Endothelial cell of umbilical vein (primary cell): ENCODE measurements around the gene AEBP1.

ENCODE experiments used
- POLR2AphosphoS5 ChIP-seq: IDR thresholded peaks from 2 replicates; pipeline ENCODE4 v1.6.1; 2012; ENCODE audit warnings: low read depth, mild to moderate bottlenecking, control low read depth, low read length, moderate library complexity; ENCODE audit not compliant: insufficient read depth
- TF ChIP-seq, protein P1 (sequence below), 2 donors: IDR thresholded peaks; 1 replicate in 1 of 2; 2 replicates in 1 of 2; pipeline ENCODE4 v1.5.1; 2011; ENCODE audit warnings: low read length in 2 of 2, mild to moderate bottlenecking in 2 of 2, moderate library complexity in 2 of 2, control low read depth in 1 of 2, inconsistent platforms in 1 of 2, low read depth in 1 of 2; ENCODE audit not compliant: insufficient read depth in 1 of 2; ENCODE audit errors: extremely low read depth in 1 of 2

DNA sequence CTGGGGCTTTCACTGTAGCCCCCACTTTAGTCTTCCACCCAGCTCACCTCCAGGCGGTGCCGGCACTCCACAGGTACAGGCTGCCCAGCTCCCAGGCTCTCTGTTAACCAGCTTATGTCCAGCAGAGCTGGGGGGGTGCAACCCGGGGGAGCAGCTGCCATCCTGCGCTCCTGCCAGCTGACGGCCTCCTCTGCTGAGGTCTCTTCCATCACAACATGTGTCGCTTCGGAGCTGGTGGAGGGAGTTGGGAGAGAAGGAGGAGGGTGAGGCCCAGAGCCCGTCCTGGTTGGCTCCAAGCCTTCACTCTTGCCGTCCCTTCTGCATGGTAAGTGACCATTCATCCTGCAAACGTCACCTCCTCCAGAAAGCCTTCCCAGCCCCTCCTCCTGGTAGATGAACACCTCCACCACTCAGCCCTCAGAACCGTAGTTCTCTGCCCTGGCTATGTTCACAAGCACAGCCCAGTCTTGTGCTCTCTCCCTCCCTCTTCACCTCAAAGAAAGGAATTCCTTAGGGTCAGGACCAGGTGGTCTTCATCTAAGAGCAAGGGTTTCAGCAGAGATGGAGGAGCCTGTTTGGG lies 23.4 kb upstream of the AEBP1 start:
- TF ChIP-seq, protein P1, sequence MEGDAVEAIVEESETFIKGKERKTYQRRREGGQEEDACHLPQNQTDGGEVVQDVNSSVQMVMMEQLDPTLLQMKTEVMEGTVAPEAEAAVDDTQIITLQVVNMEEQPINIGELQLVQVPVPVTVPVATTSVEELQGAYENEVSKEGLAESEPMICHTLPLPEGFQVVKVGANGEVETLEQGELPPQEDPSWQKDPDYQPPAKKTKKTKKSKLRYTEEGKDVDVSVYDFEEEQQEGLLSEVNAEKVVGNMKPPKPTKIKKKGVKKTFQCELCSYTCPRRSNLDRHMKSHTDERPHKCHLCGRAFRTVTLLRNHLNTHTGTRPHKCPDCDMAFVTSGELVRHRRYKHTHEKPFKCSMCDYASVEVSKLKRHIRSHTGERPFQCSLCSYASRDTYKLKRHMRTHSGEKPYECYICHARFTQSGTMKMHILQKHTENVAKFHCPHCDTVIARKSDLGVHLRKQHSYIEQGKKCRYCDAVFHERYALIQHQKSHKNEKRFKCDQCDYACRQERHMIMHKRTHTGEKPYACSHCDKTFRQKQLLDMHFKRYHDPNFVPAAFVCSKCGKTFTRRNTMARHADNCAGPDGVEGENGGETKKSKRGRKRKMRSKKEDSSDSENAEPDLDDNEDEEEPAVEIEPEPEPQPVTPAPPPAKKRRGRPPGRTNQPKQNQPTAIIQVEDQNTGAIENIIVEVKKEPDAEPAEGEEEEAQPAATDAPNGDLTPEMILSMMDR (IDR thresholded peaks at IDR 0.05; ENCODE audit: extremely low read depth in 1 of 2, insufficient read depth in 1 of 2, low read depth in 1 of 2, low read length in 2 of 2) = no peak
- no peak for TF ChIP-seq POLR2AphosphoS5
